ENCODE data around the gene XPO5. TPM values are rescaled to one million over a fixed set of nuclear protein-coding genes. Genes with fewer than 3 reads are reported as not detected.

Gene XPO5
- total RNA-seq, 1 experiment from 2014 or later, result 77.4 TPM

- Histone ChIP-seq H3K4me2 (ENCODE audit: low read length) (peak overlapping the region; percentile 60), H3K36me3 (ENCODE audit: control insufficient read depth in 1 of 2, insufficient read depth in 2 of 2, low read length in 2 of 2) (no peaks in the 10 kb centered on the region), H3K27me3 (ENCODE audit: insufficient read depth, low read length) (no peaks in the 10 kb centered on the region), H3K4me1 (ENCODE audit: control insufficient read depth in 1 of 2, insufficient read depth in 2 of 2, low read length in 2 of 2) (peaks cover 9 to 44% of the 10 kb centered on the region in 2 experiments; a peak in 3 of 4 replicates), H2AFZ (ENCODE audit: low read depth, low read length, poor library complexity, severe bottlenecking) (no peak overlapping the region), H3K27ac (ENCODE audit: low read depth, low read length) (peak overlapping the region; percentile 12; the same call in 1 of the 2 replicates), H4K20me1 (ENCODE audit: insufficient read depth) (no peaks in the 10 kb centered on the region), H3K9me3 (ENCODE audit: control insufficient read depth in 1 of 2, insufficient read depth in 1 of 2, low read depth in 1 of 2, low read length in 2 of 2) (no peaks in the 10 kb centered on the region), H3K9ac (ENCODE audit: low read length) (0 out of 2 replicates have a peak overlapping the region, but pooled peaks have one; percentile 10), H3K79me2 (ENCODE audit: insufficient read depth, low read length) (peaks cover 77% of the 10 kb centered on the region), H3K4me3 (replicated peaks in 1 of 2; ENCODE audit: low read depth in 1 of 2, low read length in 2 of 2) (0 out of 4 replicates have a peak overlapping the region, but pooled peaks of 1 of the 2 experiments have one; percentile 10), H3K9me2 (ENCODE audit: insufficient read depth) (no peaks in the 10 kb centered on the region)
- ATAC-seq (peak; percentile 40; the same call in 1 of the 2 replicates), DNase-seq (ENCODE audit: low read depth, low spot score) (peak; percentile 44)
- no peak for TF ChIP-seq EZH2 (IDR thresholded peaks at IDR 0.05)
- peak; percentile 42; the same call in 1 of the 2 replicates for TF ChIP-seq MAX (IDR thresholded peaks at IDR 0.05)
- TF ChIP-seq JUND (IDR thresholded peaks at IDR 0.05), result peak; percentile 32; the same call in 1 of the 2 replicates
- 0 out of 2 replicates have a peak, but pooled peaks have one; percentile 10 for TF ChIP-seq SIN3A (IDR thresholded peaks at IDR 0.05; ENCODE audit: low read depth)
- no peak for TF ChIP-seq CBX3 (IDR thresholded peaks at IDR 0.05; ENCODE audit: low read depth)
- no peak for TF ChIP-seq REST (IDR thresholded peaks at IDR 0.05; ENCODE audit: low read depth)
- TF ChIP-seq FOSL1 (IDR thresholded peaks at IDR 0.05; ENCODE audit: low read depth), result peak; percentile 58
- no peak for TF ChIP-seq SRF (IDR thresholded peaks at IDR 0.05; ENCODE audit: low read depth)
- ChIA-PET RAD21 (ENCODE audit: low non-redundant PET in 1 of 2, low total read pairs in 2 of 2, uncharacterized antibody in 2 of 2, unreplicated experiment in 2 of 2) (no interaction called here), CTCF (interaction anchor here (0.7 kb wide), 1 partner anchor 12 kb away, joined by 5 read pairs; no protein-coding TSS in a partner anchor), POLR2A (interaction anchor here (0.6 to 0.7 kb wide), 3 partner anchors 284 to 593 kb away, joined by 3 to 6 read pairs (median 4); no protein-coding TSS in a partner anchor)
- intact Hi-C loops (cut with micrococcal nuclease), result no loop called here
- BruUV-seq (replicated peaks), result no TSS peak
These were observed 94.1 kb downstream of the XPO5 start for GRCh38 chr6:43481591-43482236.

Measured in HCT116 (cell line).